NCI-H146 treated with DMSO at 0.1 percent for 48 hours (cell line): ENCODE results near the gene PHF21B.

Experiments used
- DNase-seq: peaks from one replicate; lab custom pipeline; 2025; ENCODE audit not compliant: unreplicated experiment; lab: John Stamatoyannopoulos, UW

PHF21B gene

GRCh38 chr22:44992166-44992565, 17.6 kb downstream of the PHF21B start:
- DNase-seq: no peak

GRCh38 chr22:44991218-44991617, 18.6 kb downstream of the PHF21B start:
- DNase-seq: no peak

GRCh38 chr22:44990810-44991209, 19.0 kb downstream of the PHF21B start:
- no peak for DNase-seq

- no peak for DNase-seq
Observed at GRCh38 chr22:44990328-44990727, 19.5 kb downstream of the PHF21B start.

GRCh38 chr22:44988671-44989070, 21.1 kb downstream of the PHF21B start:
- DNase-seq: no peak

- DNase-seq: no peak
Observed at GRCh38 chr22:44986926-44987325, 22.9 kb downstream of the PHF21B start.

- no peak for DNase-seq
Observed at GRCh38 chr22:44985906-44986527, 23.8 kb downstream of the PHF21B start.

- no peak for DNase-seq
Observed at GRCh38 chr22:44983878-44984482, 25.8 kb downstream of the PHF21B start.

- no peak for DNase-seq
Observed at GRCh38 chr22:44982445-44982844, 27.4 kb downstream of the PHF21B start.

GRCh38 chr22:44981857-44982256, 27.9 kb downstream of the PHF21B start:
- DNase-seq: no peak

GRCh38 chr22:44979154-44979553, 30.7 kb downstream of the PHF21B start:
- no peak for DNase-seq

GRCh38 chr22:44975427-44976262, 34.2 kb downstream of the PHF21B start:
- no peak for DNase-seq

- DNase-seq: no peak
Observed at GRCh38 chr22:44974454-44974853, 35.4 kb downstream of the PHF21B start.

GRCh38 chr22:44973829-44974228, 36.0 kb downstream of the PHF21B start:
- DNase-seq: no peak

GRCh38 chr22:44972363-44973083, 37.3 kb downstream of the PHF21B start:
- no peak for DNase-seq

- no peak for DNase-seq
Observed at GRCh38 chr22:44971651-44972362, 38.0 kb downstream of the PHF21B start.

GRCh38 chr22:44970291-44970690, 39.5 kb downstream of the PHF21B start:
- DNase-seq: no peak

- DNase-seq: no peak
Observed at GRCh38 chr22:44969817-44970216, 40.0 kb downstream of the PHF21B start.

- no peak for DNase-seq
Observed at GRCh38 chr22:44968736-44969135, 41.1 kb downstream of the PHF21B start.

- no peak for DNase-seq
Observed at GRCh38 chr22:44965171-44965570, 44.6 kb downstream of the PHF21B start.

- no peak for DNase-seq
Observed at GRCh38 chr22:44964722-44965078, 45.1 kb downstream of the PHF21B start.
